ENCODE measurements around the gene RNGTT. TPM values are rescaled to one million over a fixed set of nuclear protein-coding genes. Genes with fewer than 3 reads are reported as not detected.

The RNGTT gene
- polyA plus RNA-seq, 1 donor: 9.6 TPM

DNA sequence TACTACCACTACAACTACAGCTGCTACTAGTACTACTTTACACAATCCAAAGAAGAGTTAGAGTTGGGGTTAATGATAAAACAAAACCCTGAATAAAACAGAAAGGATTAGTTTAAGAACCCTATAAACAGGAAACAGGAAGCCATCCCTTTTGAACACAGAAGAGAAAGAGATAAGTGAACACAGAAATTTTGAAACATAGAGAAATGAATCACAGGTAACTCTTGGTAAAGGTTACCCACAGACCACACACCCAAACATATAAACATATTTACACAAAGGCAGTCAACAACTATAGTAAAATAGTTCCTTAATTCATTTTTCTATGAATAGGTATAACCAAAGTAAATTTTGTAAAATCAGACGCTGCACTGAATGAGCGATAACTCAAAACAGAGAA, 98.1 kb downstream of the RNGTT start:
- H3K4me3 ChIP-seq (ENCODE audit: low read length): no peak overlapping the region
- no peak for DNase-seq
- no peaks in the 10 kb centered on the region for H3K27me3 ChIP-seq (ENCODE audit: control insufficient read depth, insufficient read depth, low read length)
- WGBS (ENCODE audit: insufficient coverage, low lambda C conversion rate): no CpG with 5 or more reads among the region's 2 CpGs
- H3K36me3 ChIP-seq (ENCODE audit: control insufficient read depth, insufficient read depth, low read length): no peaks in the 10 kb centered on the region
- H3K9me3 ChIP-seq (ENCODE audit: control insufficient read depth, low read depth, low read length): no peaks in the 10 kb centered on the region
- peaks cover 11% of the 10 kb centered on the region for H3K4me1 ChIP-seq (ENCODE audit: control insufficient read depth, insufficient read depth, low read length)
- H3K27ac ChIP-seq (ENCODE audit: low read length): no peak overlapping the region

DNA sequence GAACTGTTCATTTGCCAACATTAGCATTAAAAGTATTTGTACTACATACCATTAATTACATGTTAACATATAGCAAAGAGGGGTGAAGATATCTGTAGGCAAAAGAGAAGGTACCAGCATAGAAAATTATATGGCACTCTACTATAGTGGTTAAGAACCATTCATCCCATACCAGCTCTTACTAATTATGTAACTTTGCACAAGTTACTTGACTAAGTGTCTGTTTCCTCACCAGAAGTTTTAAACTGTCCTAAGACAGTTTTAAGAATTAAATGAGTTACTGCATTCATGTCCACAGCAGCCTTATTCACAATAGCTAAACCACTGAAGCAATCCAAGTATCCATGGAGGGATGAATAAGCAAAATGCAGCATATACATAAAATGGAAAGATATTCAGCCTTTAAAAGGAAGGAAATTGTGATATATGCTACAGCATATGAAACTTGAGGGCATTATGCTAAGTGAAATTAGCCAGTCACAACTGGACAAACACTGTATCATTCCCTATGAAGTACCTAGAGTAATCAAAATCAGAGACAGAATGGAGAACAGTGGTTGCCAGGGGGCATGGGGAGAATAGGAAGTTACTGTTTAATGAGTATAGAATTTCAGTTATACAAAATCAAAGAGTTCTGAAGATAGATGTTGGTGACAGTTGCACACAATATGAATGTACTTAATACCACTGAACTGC, 98.9 kb downstream of the RNGTT start:
- H3K9me3 ChIP-seq (ENCODE audit: control insufficient read depth, low read depth, low read length): no peaks in the 10 kb centered on the region
- H3K4me1 ChIP-seq (ENCODE audit: control insufficient read depth, insufficient read depth, low read length): peaks cover 5% of the 10 kb centered on the region
- H3K27ac ChIP-seq (ENCODE audit: low read length): no peak overlapping the region
- no peaks in the 10 kb centered on the region for H3K27me3 ChIP-seq (ENCODE audit: control insufficient read depth, insufficient read depth, low read length)
- no peak overlapping the region for H3K4me3 ChIP-seq (ENCODE audit: low read length)
- no peaks in the 10 kb centered on the region for H3K36me3 ChIP-seq (ENCODE audit: control insufficient read depth, insufficient read depth, low read length)
- DNase-seq: no peak

DNA sequence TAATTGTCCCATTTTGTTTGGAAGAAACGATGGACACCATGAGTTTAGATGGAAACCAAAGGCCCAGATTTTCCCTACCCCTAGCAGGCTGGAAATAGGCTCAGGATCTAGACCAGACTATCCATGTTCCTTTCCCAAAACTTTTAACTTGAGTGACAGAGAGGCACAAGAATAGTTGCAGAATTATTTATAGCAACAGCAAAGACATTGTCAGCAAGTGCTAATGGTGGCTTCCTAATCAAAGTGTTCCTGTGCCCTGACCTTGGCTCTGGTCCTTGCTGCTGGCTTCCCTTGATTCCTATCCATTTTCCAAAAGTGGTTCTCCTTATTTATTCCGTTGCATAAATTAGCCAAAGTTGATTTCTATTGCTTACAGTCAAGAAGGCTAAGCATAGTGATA, 103.1 kb downstream of the RNGTT start:
- WGBS (ENCODE audit: insufficient coverage, low lambda C conversion rate): no CpG with 5 or more reads among the region's 2 CpGs

DNA sequence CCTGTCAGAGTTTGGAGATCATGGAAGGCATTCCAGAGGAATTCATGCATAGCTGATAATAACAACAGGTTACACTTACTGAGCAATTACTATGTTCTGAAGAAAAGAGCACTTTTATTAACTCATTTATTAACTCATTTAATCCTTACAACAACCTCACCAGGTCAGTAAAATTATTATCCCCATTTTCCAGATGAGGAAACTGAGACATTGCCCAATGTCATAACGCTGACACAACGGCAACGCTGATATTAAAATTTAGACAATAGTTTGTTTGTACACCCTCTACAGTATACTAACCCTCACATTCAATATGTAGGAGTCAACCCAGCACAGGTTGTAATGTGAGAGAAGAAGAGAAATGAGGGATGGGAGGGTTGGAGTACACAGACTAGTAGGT, 105.0 kb downstream of the RNGTT start:
- no peak for DNase-seq
- 94% methylated on average over 3 of the region's 3 CpGs for WGBS (ENCODE audit: insufficient coverage, low lambda C conversion rate)
- no peaks in the 10 kb centered on the region for H3K36me3 ChIP-seq (ENCODE audit: control insufficient read depth, insufficient read depth, low read length)
- no peak overlapping the region for H3K27ac ChIP-seq (ENCODE audit: low read length)
- H3K9me3 ChIP-seq (ENCODE audit: control insufficient read depth, low read depth, low read length): no peaks in the 10 kb centered on the region
- no peaks in the 10 kb centered on the region for H3K4me1 ChIP-seq (ENCODE audit: control insufficient read depth, insufficient read depth, low read length)
- no peaks in the 10 kb centered on the region for H3K27me3 ChIP-seq (ENCODE audit: control insufficient read depth, insufficient read depth, low read length)
- H3K4me3 ChIP-seq (ENCODE audit: low read length): no peak overlapping the region

More for the DNA sequence above, 103.1 kb downstream of the RNGTT start:
- no peak overlapping the region for H3K4me3 ChIP-seq (ENCODE audit: low read length)
- DNase-seq: no peak
- no peaks in the 10 kb centered on the region for H3K36me3 ChIP-seq (ENCODE audit: control insufficient read depth, insufficient read depth, low read length)
- no peak overlapping the region for H3K27ac ChIP-seq (ENCODE audit: low read length)
- no peaks in the 10 kb centered on the region for H3K9me3 ChIP-seq (ENCODE audit: control insufficient read depth, low read depth, low read length)
- no peaks in the 10 kb centered on the region for H3K4me1 ChIP-seq (ENCODE audit: control insufficient read depth, insufficient read depth, low read length)
- H3K27me3 ChIP-seq (ENCODE audit: control insufficient read depth, insufficient read depth, low read length): no peaks in the 10 kb centered on the region

DNA sequence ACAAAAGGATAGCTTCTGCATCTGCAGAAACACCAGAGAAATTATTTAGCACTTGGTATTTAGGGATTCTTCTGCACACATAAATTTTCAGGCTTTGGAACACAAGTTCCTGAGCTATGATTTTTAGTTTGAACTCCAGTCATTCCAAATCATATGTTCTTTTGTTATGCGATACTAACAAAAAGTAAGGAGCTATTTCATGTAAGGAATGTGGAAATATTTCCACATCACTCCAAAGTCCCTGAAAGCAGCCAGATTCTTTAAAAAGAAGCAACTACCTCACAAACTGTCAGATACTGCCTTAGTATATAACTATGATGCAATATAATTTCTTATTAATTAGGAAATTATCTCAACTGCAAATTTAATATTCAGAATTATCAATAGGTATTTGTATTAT, 106.9 kb downstream of the RNGTT start:
- Histone ChIP-seq H3K4me3 (ENCODE audit: low read length) (no peak overlapping the region), H3K36me3 (ENCODE audit: control insufficient read depth, insufficient read depth, low read length) (no peaks in the 10 kb centered on the region), H3K27me3 (ENCODE audit: control insufficient read depth, insufficient read depth, low read length) (no peaks in the 10 kb centered on the region), H3K9me3 (ENCODE audit: control insufficient read depth, low read depth, low read length) (no peaks in the 10 kb centered on the region), H3K4me1 (ENCODE audit: control insufficient read depth, insufficient read depth, low read length) (no peaks in the 10 kb centered on the region), H3K27ac (ENCODE audit: low read length) (no peak overlapping the region)
- no CpG with 5 or more reads among the region's 1 CpG for WGBS (ENCODE audit: insufficient coverage, low lambda C conversion rate)
- no peak for DNase-seq

DNA sequence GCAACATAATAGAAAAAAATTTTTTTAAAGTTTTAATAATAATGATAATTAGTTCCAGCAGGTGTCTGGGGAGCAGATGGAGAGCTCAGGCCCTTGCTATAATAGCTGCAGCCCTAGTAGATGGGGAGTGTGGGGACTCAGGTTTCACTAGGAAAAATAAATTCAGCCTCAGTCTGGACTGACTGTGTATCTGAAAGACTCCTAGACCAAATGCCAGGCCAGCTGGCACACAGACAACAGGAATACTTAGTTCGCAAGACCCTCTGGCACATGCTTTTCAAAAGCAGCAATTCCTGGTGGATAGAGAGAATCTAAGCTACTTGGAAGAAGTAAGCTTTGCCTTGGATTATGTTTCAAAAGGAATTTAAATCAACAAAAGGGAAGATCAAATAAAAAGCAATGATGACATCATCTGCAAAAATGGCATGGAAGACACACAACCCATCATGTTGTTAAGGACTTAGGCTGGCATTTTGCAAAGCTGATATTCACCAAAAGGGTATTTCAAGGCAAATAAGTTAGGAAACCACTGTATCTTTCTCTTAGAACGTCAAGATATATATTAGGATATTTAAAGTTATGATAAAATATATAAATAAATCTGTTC, 107.8 kb downstream of the RNGTT start:
- no peak overlapping the region for H3K27ac ChIP-seq (ENCODE audit: low read length)
- no peak for DNase-seq

DNA sequence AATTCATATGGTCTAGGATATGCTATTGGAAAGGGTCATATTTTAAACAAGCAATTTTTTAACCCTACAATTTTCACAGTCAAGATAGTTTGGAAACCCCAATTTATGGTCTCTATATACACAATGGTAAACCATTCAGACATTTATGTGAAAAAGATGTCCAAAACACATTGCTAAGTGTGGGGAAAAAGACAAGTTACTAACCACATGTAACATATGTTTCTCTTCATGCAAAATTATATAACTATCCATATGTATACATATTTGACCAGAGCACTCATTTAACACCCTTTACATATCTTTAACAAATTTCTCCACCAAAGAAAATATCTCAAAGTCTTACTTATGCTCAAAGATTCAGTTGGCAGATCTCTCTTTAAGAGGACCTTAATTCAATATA, 110.6 kb downstream of the RNGTT start:
- Histone ChIP-seq H3K9me3 (ENCODE audit: control insufficient read depth, low read depth, low read length) (no peaks in the 10 kb centered on the region), H3K4me3 (ENCODE audit: low read length) (no peak overlapping the region)

More for the DNA sequence above, 107.8 kb downstream of the RNGTT start:
- WGBS (ENCODE audit: insufficient coverage, low lambda C conversion rate): 100% methylated on average over 1 of the region's 2 CpGs
- no peak overlapping the region for H3K4me3 ChIP-seq (ENCODE audit: low read length)
- H3K36me3 ChIP-seq (ENCODE audit: control insufficient read depth, insufficient read depth, low read length): no peaks in the 10 kb centered on the region
- H3K4me1 ChIP-seq (ENCODE audit: control insufficient read depth, insufficient read depth, low read length): no peaks in the 10 kb centered on the region
- H3K27me3 ChIP-seq (ENCODE audit: control insufficient read depth, insufficient read depth, low read length): no peaks in the 10 kb centered on the region
- no peaks in the 10 kb centered on the region for H3K9me3 ChIP-seq (ENCODE audit: control insufficient read depth, low read depth, low read length)

DNA sequence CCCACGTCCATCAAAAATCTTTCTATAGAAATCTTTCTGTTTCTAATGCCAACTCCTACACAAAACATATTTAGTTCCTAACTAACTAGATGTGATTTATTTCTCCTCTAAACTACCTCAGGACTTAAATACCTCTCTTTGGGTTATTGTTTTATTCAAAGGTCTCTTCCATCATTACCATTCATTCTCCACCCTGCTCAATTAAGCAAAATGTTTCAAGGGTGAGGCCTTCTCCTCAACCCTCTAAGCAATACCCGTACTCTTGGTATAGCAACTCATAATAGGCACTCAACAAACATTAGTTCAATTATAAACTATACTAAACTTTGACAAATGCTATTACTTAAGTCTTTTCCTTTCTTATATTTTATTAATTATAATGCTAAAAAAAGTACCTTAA, 111.4 kb downstream of the RNGTT start:
- Histone ChIP-seq H3K27me3 (ENCODE audit: control insufficient read depth, insufficient read depth, low read length) (no peaks in the 10 kb centered on the region), H3K36me3 (ENCODE audit: control insufficient read depth, insufficient read depth, low read length) (no peaks in the 10 kb centered on the region), H3K4me1 (ENCODE audit: control insufficient read depth, insufficient read depth, low read length) (no peaks in the 10 kb centered on the region), H3K4me3 (ENCODE audit: low read length) (no peak overlapping the region), H3K9me3 (ENCODE audit: control insufficient read depth, low read depth, low read length) (no peaks in the 10 kb centered on the region), H3K27ac (ENCODE audit: low read length) (no peak overlapping the region)
- no peak for DNase-seq
- 88% methylated on average over 2 of the region's 2 CpGs for WGBS (ENCODE audit: insufficient coverage, low lambda C conversion rate)

More for the DNA sequence above, 110.6 kb downstream of the RNGTT start:
- no peaks in the 10 kb centered on the region for H3K4me1 ChIP-seq (ENCODE audit: control insufficient read depth, insufficient read depth, low read length)
- no peak overlapping the region for H3K27ac ChIP-seq (ENCODE audit: low read length)
- H3K27me3 ChIP-seq (ENCODE audit: control insufficient read depth, insufficient read depth, low read length): no peaks in the 10 kb centered on the region
- no peak for DNase-seq
- H3K36me3 ChIP-seq (ENCODE audit: control insufficient read depth, insufficient read depth, low read length): no peaks in the 10 kb centered on the region

DNA sequence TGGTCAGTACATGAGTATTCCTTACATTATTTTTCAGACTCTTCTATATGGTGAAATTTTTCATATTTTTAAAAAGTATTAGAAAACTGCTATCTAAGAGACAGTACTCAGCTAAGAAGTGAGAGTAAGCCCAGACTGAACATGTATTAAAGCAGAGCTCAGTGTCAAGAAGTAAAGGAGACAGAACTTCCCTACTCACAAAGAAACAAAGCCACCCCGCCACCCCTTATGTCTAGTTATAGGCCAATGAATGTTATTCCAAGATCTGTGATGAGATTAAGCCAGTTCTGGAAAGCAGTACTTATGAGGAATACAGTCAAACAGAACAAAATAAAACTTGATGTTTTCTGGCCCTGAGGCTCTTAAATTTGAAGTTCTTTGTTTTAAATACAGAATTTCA, 114.5 kb downstream of the RNGTT start:
- Histone ChIP-seq H3K27me3 (ENCODE audit: control insufficient read depth, insufficient read depth, low read length) (no peaks in the 10 kb centered on the region), H3K36me3 (ENCODE audit: control insufficient read depth, insufficient read depth, low read length) (peaks cover 3% of the 10 kb centered on the region), H3K4me3 (ENCODE audit: low read length) (no peak overlapping the region), H3K4me1 (ENCODE audit: control insufficient read depth, insufficient read depth, low read length) (no peaks in the 10 kb centered on the region), H3K27ac (ENCODE audit: low read length) (no peak overlapping the region), H3K9me3 (ENCODE audit: control insufficient read depth, low read depth, low read length) (no peaks in the 10 kb centered on the region)
- 100% methylated on average over 1 of the region's 1 CpG for WGBS (ENCODE audit: insufficient coverage, low lambda C conversion rate)
- no peak for DNase-seq

DNA sequence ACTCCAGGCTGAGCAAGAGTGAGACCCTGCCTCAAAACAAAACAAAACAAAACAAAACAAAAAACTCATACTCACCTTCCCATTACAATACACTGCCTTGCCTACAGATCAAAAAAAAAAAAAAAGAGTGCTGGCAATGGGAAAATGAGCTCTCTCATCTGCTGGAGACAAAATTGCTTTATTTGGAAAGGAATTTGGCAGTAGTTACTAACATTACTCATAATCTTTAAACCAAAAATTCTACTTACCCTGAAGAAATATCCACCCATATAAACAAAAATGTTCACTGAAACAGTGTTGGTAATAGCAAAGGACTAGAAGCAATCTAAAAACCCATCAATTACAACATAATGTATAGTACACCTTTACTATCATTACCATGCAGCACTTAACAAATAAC, 120.4 kb downstream of the RNGTT start:
- Histone ChIP-seq H3K27me3 (ENCODE audit: control insufficient read depth, insufficient read depth, low read length) (no peaks in the 10 kb centered on the region), H3K27ac (ENCODE audit: low read length) (no peak overlapping the region), H3K36me3 (ENCODE audit: control insufficient read depth, insufficient read depth, low read length) (peaks cover 6% of the 10 kb centered on the region), H3K4me3 (ENCODE audit: low read length) (no peak overlapping the region), H3K4me1 (ENCODE audit: control insufficient read depth, insufficient read depth, low read length) (no peaks in the 10 kb centered on the region), H3K9me3 (ENCODE audit: control insufficient read depth, low read depth, low read length) (no peaks in the 10 kb centered on the region)
- DNase-seq: no peak

DNA sequence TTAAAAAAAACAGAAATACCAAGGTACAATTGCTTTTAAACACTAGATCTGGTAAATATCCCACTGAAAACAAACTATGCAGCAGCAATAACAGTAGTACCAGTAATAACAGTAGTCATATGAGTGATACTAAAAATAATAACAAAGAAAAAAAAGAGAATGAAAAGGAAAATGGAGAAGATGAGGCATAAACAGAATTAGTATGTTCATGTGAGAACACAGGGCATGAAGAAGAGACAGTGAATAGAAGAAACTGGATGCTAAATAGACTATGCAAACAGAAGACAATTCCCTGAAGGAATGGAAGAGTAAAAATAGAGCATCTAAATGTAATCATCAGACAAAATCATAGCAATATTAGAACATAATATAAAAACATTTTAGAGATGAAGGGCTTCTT, 121.1 kb downstream of the RNGTT start:
- Histone ChIP-seq H3K36me3 (ENCODE audit: control insufficient read depth, insufficient read depth, low read length) (peaks cover 6% of the 10 kb centered on the region), H3K9me3 (ENCODE audit: control insufficient read depth, low read depth, low read length) (no peaks in the 10 kb centered on the region), H3K4me3 (ENCODE audit: low read length) (no peak overlapping the region), H3K4me1 (ENCODE audit: control insufficient read depth, insufficient read depth, low read length) (no peaks in the 10 kb centered on the region), H3K27me3 (ENCODE audit: control insufficient read depth, insufficient read depth, low read length) (no peaks in the 10 kb centered on the region), H3K27ac (ENCODE audit: low read length) (no peak overlapping the region)
- no peak for DNase-seq
